ENCODE measurements around the gene SPTY2D1. TPM values are rescaled to one million over a fixed set of nuclear protein-coding genes. Genes with fewer than 3 reads are reported as not detected.
A peak's percentile ranks its signal among the peaks of the same experiment; 100 is the strongest.
"Not testable (repeated sequence)": the region's sequence is repeated elsewhere in the genome, so short reads cannot be mapped to it uniquely, and the experiment has no call there.

Gene SPTY2D1
- total RNA-seq, 2 donors from 2014 or later = 15.5 to 30.5 TPM

- H3K27ac Mint-ChIP-seq = peak overlapping the region; percentile 95 to 97
- no peaks in the 10 kb centered on the region for H3K9me3 Mint-ChIP-seq
- ATAC-seq = no peak
- H3K36me3 Mint-ChIP-seq = peaks cover 7 to 13% of the 10 kb centered on the region in 2 donors
- peak in 1 of 2 donors; percentile 14 for DNase-seq (ENCODE audit: low spot score in 2 of 2)
Observed at GRCh38 chr11:18633256-18634139, 644 bp downstream of the SPTY2D1 start.

DNA sequence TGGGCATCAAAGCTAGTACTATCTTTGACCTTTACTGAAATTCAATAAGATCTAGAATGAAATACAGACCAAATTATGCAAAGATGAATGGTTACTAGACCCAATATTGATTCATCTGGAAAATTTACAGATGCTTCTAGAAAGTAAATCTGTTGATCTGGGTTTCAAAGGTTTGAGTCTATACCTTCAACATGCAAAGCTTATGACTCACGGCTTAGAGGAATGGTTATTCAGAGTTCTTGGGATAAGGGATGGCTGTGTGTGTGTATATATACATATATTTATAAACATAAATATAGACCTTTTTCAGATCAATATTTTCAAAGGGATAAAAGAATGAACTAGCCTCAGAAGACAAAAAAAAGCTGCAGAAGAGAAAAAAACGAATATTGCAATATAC lies 1.3 kb downstream of the SPTY2D1 start:
- Mint-ChIP-seq H3K27ac (peak overlapping the region; percentile 95 to 97), H3K9me3 (no peaks in the 10 kb centered on the region), H3K36me3 (peaks cover 7 to 13% of the 10 kb centered on the region in 2 donors)
- DNase-seq (ENCODE audit: low spot score in 2 of 2) = no peak
- ATAC-seq = no peak

DNA sequence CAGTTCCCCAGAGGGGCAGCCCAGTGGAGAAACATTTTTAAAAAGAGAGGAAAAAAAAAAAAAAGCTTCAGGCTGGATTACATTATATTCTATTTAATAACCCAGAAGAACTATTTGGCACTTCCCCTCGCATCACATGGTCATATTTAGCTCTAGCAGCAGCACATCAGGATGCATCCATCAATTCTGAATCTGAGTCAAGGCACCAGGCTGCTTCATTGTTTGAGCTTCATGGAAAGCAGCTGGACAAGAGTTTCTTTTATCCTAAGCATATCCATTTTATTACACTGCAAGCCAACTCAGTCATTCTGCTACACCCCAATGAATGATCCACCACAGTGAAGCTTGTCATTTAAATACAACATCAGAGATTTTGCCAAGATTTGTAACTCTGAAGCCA lies 10.0 kb downstream of the SPTY2D1 start:
- Mint-ChIP-seq H3K36me3 (peaks cover 0 to 14% of the 10 kb centered on the region in 2 donors), H3K9me3 (no peaks in the 10 kb centered on the region), H3K27ac (no peak overlapping the region)
- no peak for ATAC-seq
- DNase-seq (ENCODE audit: low spot score in 2 of 2) = no peak

DNA sequence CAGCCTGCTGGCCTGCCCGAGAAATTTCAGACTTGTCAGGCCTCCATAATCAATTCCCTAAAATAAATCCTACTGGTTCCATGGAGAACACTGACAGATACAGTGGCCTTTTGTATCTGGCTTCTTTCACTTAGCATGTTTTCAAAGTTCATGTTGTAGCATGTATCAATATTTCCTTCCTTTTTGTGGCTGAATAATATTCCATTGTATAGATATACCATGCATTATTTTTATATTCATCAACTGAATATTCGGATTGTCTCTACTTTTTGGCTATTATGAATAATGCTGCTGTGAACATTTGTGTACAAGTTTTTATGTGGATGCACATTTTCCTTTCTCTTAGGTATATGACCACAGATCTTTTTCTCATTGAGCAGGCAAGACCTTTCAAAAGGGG lies 10.4 kb downstream of the SPTY2D1 start:
- ATAC-seq (no peak), DNase-seq (ENCODE audit: low spot score in 2 of 2) (no peak)
- Mint-ChIP-seq H3K9me3 (no peaks in the 10 kb centered on the region), H3K27ac (no peak overlapping the region), H3K36me3 (peaks cover 0 to 14% of the 10 kb centered on the region in 2 donors)

DNA sequence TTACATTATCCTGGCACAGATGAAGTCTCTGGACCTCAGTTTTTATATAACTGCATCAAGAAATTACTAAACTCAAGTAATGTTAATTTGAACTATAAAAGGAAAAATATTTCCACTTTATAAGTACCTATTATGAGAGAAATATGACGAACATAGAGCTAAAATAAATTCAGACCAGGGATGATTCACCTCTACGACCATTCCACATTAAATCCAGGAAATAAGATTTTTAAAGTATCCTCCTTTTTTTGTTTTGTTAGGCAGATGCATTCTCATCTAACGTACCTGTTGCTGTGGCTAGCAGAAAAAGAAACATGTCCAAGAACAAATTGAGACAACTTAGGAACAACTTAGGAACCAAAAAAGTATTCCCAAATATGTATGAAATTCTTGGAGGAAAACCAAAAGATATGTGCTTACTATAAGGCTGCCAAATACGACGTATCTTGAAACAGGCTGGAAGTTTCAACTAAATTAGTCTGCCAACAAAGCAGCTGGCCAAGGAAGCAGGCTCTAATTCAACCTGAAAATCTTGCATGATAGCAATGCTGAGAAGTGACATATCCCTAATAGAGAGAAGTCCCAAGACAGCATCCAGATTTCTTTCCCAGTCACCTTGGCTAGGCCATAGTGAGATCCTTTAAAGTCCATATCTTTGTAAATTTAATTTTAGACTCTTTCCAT lies 15.7 kb downstream of the SPTY2D1 start:
- Mint-ChIP-seq H3K9me3 (peaks cover 0 to 3% of the 10 kb centered on the region in 2 donors), H3K27ac (peak overlapping the region; percentile 39 to 79), H3K36me3 (peaks cover 20 to 31% of the 10 kb centered on the region in 2 donors)
- ATAC-seq (no peak), DNase-seq (ENCODE audit: low spot score in 2 of 2) (no peak)

DNA sequence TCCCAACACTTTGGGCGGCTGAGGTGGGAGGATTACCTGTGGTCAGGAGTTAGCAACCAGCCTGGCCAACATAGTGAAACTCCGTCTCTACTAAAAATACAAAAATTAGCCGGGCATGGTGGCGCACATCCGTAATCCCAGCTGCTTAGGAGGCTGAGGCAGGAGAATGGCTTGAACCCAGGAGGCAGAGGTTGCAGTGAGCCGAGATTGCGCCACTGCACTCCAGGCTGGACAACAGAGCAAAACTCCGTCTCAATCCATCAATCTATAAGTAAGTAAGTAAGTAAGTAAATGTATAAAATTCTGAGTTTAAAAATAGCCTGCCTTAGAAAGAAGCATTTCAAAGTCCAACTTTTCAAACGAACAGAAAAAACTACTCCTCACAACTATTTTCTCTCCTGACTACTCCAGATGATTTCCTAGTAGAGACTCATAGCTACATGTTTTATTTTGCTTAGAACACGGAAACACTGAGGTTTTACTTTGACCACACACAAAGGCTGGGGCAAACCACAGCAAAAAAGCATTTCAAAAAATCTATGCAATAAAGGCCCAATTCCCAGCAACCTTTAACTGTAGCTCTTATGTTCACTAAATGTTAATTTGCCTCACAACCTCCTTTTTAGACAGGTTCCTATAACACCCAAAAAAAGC lies 16.3 kb downstream of the SPTY2D1 start:
- DNase-seq (ENCODE audit: low spot score in 2 of 2) (peak in 1 of 2 donors; percentile 34), ATAC-seq (peak; percentile 69 to 74)
- Mint-ChIP-seq H3K27ac (peak overlapping the region; percentile 39 to 79), H3K9me3 (peaks cover 0 to 3% of the 10 kb centered on the region in 2 donors), H3K36me3 (peaks cover 20 to 32% of the 10 kb centered on the region in 2 donors)

DNA sequence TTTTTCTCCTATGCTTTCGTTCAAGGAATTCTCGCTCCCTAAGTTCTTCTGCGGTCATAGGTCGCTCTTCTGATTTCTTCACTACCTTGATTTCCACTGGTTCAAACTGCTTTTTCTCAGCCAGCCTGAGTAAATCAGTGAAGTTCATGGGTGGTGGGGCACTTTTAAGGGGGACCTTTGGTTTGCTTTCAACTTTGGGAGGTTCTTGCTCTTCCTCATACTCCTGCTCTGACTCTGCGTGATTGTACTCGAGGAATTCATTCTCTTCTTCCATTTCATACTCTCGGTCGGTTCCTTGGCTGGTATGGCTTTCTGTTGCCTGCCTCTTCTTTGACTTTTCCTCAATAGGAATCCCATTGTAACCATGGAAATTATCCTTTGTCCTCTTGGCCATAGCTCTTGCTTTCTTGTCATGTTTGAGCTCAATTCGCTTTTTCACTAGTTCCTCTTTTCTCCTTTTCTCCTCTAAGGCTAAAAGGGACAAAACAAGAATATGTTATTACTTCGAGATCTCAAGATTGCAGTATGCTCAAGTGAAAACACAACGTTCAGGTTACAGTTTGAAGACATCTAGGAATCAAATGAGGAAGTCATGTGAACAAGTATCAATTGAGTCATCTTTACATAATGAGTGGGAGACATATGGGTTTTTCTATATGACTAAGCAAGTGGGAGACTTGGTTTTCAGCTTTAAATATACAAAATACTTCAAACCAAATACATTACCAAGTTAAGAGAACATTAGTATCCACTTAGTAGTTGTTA lies 18.3 kb downstream of the SPTY2D1 start:
- H3K27ac Mint-ChIP-seq = peak overlapping the region; percentile 78 to 85
- peaks cover 20 to 32% of the 10 kb centered on the region in 2 donors for H3K36me3 Mint-ChIP-seq
- peaks cover 0 to 3% of the 10 kb centered on the region in 2 donors for H3K9me3 Mint-ChIP-seq
- DNase-seq (ENCODE audit: low spot score in 2 of 2) (no peak), ATAC-seq (peak; percentile 84 to 87)

DNA sequence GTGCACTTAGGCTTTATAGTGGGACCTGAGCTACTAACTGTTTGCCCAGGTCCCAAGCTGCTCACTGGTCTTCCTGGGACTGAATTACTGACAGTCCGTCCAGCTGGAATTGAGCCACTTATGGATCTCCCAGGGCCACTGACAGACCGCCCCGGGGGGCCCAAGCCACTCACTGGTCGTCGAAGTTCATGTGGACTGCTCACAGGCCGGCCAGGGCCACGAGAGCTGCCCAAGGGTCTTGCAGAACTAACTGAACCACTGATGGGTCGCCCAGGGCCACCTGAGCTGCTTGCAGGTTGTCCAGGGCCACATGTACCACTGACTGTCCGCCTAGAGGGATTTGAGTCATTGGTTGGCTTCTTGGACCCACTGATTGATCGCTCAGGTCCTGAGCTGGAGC lies 19.5 kb downstream of the SPTY2D1 start:
- DNase-seq (ENCODE audit: low spot score in 2 of 2) (no peak), ATAC-seq (no peak)
- H3K9me3 Mint-ChIP-seq = peaks cover 0 to 3% of the 10 kb centered on the region in 2 donors
- peaks cover 20 to 36% of the 10 kb centered on the region in 2 donors for H3K36me3 Mint-ChIP-seq
- peak overlapping the region in 1 of 2 donors; percentile 71 for H3K27ac Mint-ChIP-seq

DNA sequence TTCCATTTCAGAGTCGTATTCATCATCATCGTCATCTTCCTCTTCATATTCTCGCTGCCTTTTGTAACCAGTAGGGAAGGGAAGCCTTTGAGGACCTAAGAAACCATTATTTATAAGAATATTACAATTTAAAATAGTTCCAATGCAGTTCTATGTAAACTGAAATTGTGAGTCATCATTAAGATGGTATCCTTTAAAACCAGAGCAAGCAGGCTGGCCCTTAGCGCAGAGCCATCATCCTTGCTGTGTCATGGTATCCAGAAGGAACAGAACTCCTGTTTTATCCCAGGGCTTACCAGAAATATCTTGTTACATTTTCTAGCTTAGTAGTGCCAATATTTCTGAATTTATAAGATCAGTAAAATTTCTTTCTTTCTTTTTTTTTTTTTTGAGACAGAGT lies 21.7 kb downstream of the SPTY2D1 start:
- Mint-ChIP-seq H3K27ac (no peak overlapping the region), H3K9me3 (peaks cover 0 to 3% of the 10 kb centered on the region in 2 donors), H3K36me3 (peaks cover 20 to 37% of the 10 kb centered on the region in 2 donors)
- no peak for ATAC-seq
- DNase-seq (ENCODE audit: low spot score in 2 of 2) = no peak

DNA sequence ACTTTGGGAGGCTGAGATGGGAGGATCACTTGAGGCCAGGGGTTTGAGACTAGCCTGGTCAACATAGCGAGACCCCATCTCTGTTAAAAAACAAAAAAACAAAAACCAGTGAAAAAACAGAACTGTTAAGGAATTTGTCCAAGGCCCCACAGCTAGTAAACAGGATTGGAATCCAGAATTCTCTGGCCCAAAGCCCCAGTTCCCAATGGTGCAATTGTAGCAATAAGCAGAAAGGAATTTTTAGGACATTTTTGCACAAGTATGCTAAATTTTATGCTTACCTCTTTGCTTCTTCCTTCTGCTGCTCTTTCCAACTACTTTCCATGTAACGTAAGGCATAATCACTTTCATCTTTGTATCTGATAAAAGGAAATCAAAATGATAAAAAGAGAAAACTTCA lies 22.9 kb downstream of the SPTY2D1 start:
- peaks cover 20 to 37% of the 10 kb centered on the region in 2 donors for H3K36me3 Mint-ChIP-seq
- DNase-seq (ENCODE audit: low spot score in 2 of 2) = no peak
- no peak for ATAC-seq
- peaks cover 0 to 3% of the 10 kb centered on the region in 2 donors for H3K9me3 Mint-ChIP-seq
- no peak overlapping the region for H3K27ac Mint-ChIP-seq

DNA sequence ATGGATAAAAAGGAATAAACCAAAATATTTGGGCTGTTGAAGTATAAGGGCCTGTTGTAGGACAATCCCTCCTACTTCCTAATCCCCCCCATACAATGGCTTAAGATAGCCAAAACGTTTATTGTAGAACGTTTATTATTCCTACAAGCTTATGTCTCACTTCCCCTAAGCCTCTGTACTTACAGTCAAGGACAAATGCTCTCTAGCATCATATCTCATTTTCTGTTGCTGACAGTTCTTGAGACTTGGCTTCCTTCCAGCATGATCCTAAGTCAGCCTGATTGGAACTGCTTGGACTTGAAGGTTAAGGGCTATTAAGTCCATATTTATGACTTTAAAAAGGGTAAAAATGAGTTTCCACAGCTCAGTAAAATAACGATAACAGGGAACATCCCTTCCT lies 25.8 kb downstream of the SPTY2D1 start:
- Mint-ChIP-seq H3K9me3 (no peaks in the 10 kb centered on the region), H3K36me3 (peaks cover 0 to 9% of the 10 kb centered on the region in 2 donors), H3K27ac (no peak overlapping the region)
- DNase-seq (ENCODE audit: low spot score in 2 of 2) (no peak), ATAC-seq (no peak)

DNA sequence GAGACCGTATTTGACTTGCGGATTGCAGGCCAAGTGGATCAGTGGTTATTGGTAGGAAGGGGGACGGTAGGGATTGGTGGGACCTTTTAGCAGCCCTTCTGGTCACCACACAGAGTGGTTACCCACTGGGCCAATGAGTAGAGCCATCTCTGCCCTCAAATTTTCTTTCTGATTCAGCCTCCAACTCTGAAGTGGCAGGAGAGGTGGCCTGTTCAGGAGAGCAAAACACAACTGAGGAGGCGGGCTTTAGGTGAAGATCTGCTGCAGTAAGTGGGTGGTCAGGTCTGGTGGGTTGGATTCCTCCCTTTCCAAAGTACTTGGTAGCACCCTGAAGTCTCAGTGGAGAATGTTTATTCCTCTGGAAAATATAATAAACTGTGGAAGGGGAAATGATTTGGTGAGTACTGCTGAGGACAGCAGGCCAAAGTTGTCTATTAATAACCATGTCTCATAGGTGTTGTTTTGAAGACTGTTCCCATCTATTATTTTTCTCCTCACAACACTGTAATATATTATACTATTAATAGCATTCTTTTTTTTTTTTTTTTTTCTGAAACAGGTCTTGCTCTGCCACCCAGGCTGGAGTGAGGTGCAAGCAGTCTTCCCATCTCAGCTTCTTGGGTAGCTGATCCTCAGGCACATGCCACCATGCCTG lies 33.1 kb downstream of the SPTY2D1 start:
- no peak for DNase-seq (ENCODE audit: low spot score in 2 of 2)
- H3K9me3 Mint-ChIP-seq = no peaks in the 10 kb centered on the region
- no peak for ATAC-seq
- H3K27ac Mint-ChIP-seq = no peak overlapping the region
- no peaks in the 10 kb centered on the region for H3K36me3 Mint-ChIP-seq

DNA sequence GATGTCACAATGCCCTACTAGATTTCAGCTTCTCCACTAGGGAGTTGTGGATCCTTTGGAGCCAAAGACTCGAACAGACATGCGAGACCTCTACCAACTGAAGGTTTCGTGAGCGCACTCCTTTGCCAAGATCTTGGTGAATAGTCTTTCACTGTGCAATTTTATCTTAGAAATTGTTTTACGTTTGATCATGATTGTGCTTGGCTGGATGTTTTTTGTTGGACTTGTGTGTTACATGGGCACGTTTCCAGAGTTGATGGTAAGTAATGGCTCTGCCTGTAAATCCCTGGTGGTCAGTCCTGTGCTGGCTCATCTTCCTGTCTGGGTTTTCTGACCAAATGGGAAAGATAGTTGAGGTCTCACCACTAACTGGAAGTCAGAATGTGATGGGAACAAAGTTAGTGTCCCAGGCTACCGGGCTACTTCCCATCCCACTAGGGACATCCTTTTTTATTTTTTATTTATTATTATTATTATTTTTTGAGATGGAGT lies 34.4 kb downstream of the SPTY2D1 start, which contains the start of gene MISFA:
MISFA (plus strand) TSS at position 51 of the 492 bp plus-strand sequence; CDS start at position 191, 140 bp downstream.
- no peak for DNase-seq (ENCODE audit: low spot score in 2 of 2)
- no peak for ATAC-seq
- Mint-ChIP-seq H3K36me3 (no peaks in the 10 kb centered on the region), H3K27ac (no peak within 1 kb of the TSS), H3K9me3 (no peaks in the 10 kb centered on the region)

- DNase-seq (ENCODE audit: low spot score in 2 of 2) (no peak), ATAC-seq (no peak)
- Mint-ChIP-seq H3K36me3 (no peaks in the 10 kb centered on the region), H3K27ac (no peak overlapping the region), H3K9me3 (no peaks in the 10 kb centered on the region)
Observed at GRCh38 chr11:18594999-18595749, 39.0 kb downstream of the SPTY2D1 start.

DNA sequence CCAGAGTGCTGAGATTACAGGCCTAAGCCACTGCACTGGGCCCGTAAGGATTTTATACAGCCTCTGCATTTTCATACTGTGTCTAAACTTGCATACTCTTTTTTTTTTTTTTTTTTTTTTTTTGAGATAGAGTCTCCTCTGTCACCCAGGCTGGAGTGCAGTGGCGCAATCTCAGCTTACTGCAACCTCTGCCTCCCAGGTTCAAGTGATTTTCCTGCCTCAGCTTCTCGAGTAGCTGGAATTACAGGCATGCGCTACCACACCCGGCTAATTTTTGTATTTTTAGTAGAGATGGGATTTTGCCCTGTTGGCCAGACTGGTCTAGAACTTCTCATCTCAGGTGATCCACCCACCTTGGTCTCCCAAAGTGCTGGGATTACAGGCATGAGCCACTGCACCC lies 40.1 kb downstream of the SPTY2D1 start:
- not testable (repeated sequence) for H3K27ac Mint-ChIP-seq; H3K9me3 Mint-ChIP-seq; H3K36me3 Mint-ChIP-seq; DNase-seq (ENCODE audit: low spot score in 2 of 2); ATAC-seq
